Left colon (tissue), 2 donors: ENCODE data around the gene WDR86. TPM values are rescaled to one million over a fixed set of nuclear protein-coding genes. Genes with fewer than 3 reads are reported as not detected.

Experiments used
- ATAC-seq: fragments of 200-7000 bp; cut with Tn5 transposase; one replicate; pipeline ENCODE4 v1.9.1; 2020; ENCODE audit warnings: mild to moderate bottlenecking, moderate library complexity
- DNase-seq, 2 donors: peaks; one replicate each; pipeline ENCODE4 v3.0.0-alpha.2; 2020
- intact Hi-C, 2 donors: fragments of 100-400 bp; cut with DNase I in 1 of 2; cut with micrococcal nuclease in 1 of 2; formaldehyde crosslinking; loops; one replicate each; pipeline versions ENCODE4 v1.11.2 to v1.14.0; 2022; cut with DNase I, micrococcal nuclease
- total RNA-seq, 2 donors: library from RNA; stranded (reverse); fragmentation: NEBNext Ultra II Directional; extraction: Animal tissue kit (Norgen Biotek cat#: 25700); gene quantifications; one replicate each; pipeline ENCODE4 v1.2.1, GENCODE V29; 2021
- donor health status: DM: no; HTN: no; CAD: no.
- donor health status: DM: yes; HTN: yes; CAD: no.

WDR86 gene
- total RNA-seq, 2 donors from 2014 or later: 0.85 to 2.8 TPM

DNA sequence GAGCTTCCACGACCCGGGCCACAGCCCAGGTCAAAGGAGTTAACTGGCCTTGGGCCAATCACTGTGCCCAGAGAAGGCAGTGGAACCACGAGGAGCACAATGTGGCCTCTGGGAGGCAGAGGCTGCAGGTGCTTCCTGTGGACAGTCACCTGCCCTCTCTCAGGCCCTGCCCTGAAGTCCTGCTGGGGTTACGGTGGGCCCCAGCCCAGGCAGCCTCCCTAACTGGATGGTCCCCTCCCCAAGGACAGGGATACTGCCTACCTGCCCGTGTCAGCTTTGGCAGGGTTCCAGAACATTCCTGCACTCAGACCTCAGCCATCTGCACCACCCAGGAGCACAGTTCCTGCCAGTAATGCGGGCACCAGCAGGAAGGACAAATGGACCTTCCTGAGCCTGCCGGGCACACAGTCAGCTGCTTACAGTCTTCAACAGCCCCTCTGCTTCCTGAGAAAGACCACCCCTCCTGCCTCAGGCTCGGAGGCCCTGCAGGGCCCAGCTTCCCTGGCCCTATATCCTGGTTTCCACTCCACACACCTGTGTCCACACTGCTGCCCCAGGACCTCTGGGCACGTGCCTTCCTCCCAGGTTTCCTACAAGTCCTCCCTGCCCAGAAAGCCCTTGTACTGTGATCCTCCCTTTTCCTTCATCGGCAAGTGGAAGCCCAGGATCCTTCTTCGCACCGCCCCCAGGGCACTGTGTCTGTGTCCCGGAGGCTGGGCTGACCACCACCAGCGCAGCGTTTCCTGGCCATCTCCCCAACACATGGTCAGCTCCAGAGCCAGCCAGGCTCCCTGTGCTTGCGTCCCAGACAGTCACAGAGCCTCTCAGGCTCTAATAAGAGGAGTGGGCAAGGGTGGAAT, 23.3 kb downstream of the WDR86 start:
- peak; percentile 33 for ATAC-seq
- intact Hi-C loops: no loop called here
- no peak for DNase-seq

- intact Hi-C loops: no loop called here
- DNase-seq: no peak
Observed at GRCh38 chr7:151385626-151386300, 24.1 kb downstream of the WDR86 start.

DNA sequence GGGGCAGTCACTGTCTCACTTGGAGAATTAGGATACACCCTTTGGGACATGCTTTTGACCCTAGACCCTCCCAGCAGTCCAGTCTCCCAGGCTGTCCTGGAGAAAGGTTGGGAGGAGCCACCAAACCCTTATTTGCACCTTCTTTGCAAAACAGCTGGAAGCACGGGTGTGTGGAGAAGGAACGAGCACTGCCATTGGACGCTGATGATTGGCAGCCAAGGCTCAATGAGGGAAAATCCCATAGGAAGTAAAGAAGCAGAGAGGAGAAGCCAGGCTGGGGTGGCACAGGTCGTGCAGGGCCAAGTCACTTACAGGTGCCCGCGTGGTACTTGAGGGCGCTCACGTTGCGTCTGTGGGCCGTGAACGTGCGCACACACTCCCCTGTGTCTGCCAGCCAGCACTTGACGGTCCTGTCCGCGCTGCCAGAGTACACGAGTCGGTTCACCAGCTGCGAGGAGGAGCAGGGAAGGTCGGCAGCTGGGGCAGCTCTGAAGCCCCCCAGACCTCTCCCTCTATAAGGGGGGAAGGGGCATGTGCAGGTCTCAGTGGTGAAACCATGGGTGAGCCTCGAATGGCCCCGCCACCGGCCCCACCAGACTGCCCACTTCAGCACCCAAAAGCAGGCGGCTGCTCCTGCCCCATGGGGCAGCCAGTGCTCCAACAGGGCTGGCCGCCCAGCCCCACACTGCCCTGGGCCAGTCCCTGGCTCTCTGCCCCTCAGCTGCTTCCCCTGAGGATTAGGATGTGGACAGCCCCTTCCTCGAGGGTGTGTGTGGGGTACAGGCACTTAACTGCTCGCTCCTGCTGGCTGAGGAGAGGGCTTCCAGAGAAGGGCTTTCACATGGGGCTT, 24.8 kb downstream of the WDR86 start:
- no peak for DNase-seq
- intact Hi-C loops: no loop called here
- no peak for ATAC-seq

More at GRCh38 chr7:151385626-151386300, 24.1 kb downstream of the WDR86 start:
- no peak for ATAC-seq

GRCh38 chr7:151384352-151384697, 25.5 kb downstream of the WDR86 start:
- intact Hi-C loops: no loop called here
- DNase-seq (no peak), ATAC-seq (no peak)

GRCh38 chr7:151383638-151384351, 26.0 kb downstream of the WDR86 start:
- ATAC-seq: no peak
- intact Hi-C loops: no loop called here
- no peak for DNase-seq

DNA sequence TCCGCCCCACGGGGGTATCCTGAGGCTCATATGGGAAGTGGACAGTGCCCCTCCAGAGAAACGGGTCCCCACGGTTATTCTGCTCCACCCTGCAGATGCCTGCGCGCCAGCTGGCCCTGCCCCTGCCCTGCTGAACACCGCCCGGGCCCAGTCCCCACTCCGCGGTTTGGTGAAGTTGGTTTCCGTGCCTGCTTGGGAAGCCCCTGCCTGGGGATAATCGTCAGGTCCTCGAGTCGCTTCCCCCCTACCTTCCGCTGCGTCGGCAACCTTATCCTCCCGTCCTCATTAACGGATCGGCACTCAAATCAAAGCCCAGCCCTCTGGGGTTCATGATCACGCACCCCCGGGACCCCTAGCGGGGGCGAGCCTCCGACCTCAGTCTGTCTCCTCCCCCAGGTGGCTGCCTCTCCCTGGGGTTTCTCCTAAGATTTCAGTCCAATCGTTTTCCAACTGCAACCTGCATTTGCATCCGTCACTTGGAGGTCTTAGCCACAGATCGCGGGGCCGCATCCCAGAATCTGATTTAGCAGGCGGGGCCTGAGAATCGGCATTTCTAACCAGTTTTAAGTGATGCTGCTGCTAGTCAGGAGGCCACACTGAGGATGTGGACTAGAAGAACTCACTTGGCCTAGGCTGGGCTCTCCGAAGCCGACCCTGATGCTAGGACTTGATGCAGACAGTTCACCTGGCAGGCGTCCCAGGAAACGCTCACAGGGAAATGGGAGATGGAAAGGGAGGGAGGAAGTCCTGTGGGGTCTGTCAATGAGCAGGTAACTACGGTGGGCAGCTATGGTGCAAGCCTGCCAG, 27.6 kb downstream of the WDR86 start:
- DNase-seq (no peak), ATAC-seq (peak; percentile 6)
- intact Hi-C loops: no loop called here

DNA sequence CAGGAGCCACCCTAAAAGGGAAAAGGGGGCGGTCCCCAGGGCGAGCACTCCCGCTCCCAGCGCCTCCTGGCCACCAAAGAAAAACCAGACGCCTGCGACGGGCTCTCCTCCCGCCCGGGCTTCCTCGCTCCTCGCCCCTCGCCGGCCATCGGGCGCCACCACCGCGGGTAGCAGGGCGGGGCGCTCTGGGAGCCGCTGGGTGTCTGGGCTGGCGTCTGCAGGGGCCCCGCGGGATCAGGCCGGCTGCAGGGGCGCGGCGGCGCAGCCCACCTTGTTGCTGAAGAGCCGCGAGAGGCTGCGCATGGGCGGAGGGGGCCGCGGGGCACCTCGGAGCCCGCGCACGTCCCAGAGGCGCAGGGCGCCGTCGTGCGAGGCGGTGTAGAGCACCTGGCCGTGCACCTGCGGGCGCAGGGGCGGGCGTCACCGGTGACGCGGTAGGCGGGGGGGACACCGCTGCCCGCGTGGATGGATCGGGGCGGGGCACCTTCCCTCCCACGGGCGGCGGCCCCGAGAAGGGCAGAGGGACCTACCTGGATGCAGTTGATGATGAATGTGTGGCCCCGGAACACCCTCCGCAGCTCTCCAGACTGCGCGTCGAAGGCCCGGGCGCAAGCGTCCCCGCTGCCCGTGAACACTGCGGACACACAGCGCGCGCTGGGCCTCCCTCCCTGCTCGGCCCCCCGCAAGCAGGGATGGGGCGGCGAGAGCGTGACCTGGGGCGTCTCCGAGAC, 28.3 kb downstream of the WDR86 start:
- no peak for DNase-seq
- intact Hi-C loops: no loop called here
- peak; percentile 54 for ATAC-seq

DNA sequence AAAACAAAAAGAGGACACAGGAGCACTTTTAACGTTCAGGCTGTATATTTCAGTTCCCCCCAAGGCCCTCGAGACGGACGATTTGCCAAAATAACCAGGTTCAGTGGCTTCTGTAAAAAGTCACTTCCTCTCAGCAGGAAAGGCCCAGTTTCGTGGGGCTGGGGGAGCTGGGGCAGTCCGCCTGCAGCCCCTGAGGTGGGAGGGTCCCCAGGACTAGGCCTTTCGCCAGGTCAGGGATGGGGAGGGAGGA, 28.8 kb downstream of the WDR86 start:
- intact Hi-C loops: no loop called here
- DNase-seq (no peak), ATAC-seq (no peak)

GRCh38 chr7:151380199-151381097, 29.4 kb downstream of the WDR86 start:
- ATAC-seq (peak; percentile 15), DNase-seq (no peak)
- intact Hi-C loops: no loop called here

DNA sequence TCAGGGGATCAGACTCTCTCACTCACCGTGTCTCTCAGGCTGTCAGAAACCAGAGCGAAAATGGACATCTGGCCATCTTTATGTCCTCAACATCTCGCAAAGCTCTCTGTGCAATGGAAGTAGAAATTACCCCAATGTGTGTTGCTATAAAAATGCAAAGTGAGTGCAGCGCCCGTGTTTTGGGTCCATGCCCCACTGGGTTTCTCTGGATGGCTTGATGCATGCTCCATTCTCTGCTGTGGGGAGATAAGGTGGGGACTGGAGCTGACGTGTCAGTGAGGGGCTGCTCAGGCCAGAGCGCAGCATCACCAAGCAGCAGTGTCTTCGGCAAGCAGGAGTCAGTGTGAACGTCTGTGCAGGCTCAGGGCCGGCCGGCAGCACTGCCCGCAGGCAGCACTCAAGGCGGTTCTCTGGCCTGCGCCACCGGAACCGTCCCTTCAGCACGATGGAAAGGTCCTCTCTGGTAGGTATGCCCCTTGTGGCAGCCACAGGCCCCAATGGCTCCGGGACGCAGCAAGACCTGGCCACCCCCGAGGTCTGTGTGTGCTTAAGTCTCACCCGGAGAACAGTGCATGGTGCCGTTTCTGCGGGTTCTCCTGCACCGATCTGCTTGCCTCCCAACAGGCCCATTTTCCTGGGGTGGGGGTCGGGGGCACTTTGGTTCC, 30.2 kb downstream of the WDR86 start:
- ATAC-seq: peak; percentile 10

GRCh38 chr7:151379193-151379520, 30.7 kb downstream of the WDR86 start:
- ATAC-seq (no peak), DNase-seq (no peak)
- intact Hi-C loops: no loop called here

More for the DNA sequence above, 30.2 kb downstream of the WDR86 start:
- no peak for DNase-seq
- intact Hi-C loops: no loop called here

GRCh38 chr7:151378496-151379192, 31.2 kb downstream of the WDR86 start:
- ATAC-seq (no peak), DNase-seq (no peak)
- intact Hi-C loops: no loop called here

DNA sequence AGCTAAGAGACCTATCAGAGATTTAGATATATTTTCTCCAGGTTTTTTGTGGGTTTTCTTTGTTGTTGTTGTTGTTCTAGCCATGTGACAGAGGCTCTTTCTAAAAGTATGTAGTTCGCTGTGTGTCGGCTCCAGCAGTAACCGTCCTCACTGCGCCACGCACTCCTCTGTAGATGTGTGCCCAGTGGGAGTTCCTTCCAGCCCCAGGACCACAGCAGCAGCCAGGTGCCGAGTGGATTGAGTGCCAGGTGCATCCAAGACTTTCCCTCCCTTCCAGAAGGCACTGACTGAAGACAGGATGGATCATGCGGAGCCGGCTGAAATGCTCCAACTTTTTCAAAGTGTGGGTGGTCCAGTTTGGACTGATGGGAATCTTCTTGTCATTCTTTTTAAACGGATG, 31.8 kb downstream of the WDR86 start:
- no peak for ATAC-seq
- intact Hi-C loops: no loop called here
- no peak for DNase-seq

DNA sequence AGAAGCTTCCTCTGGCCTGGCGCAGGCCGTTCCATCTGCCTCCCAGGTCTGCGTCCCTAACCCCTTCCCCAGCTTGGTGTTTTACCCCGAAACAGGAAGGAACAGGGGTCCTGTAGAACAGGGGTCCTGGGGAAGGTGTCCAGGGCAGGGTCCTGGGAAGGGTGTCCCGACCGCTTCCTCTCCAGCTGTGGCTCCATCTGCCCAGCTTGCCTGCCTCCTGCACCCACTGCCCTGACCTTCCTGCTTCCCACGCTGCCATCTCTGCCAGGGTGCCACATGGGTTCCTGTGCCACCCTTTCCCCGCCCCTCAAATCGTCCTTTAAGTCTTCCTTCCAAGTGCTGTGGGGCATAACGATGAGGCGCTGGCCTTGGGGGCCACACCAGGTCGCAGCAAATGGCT, 32.4 kb downstream of the WDR86 start:
- no peak for DNase-seq
- ATAC-seq: no peak
- intact Hi-C loops: no loop called here

DNA sequence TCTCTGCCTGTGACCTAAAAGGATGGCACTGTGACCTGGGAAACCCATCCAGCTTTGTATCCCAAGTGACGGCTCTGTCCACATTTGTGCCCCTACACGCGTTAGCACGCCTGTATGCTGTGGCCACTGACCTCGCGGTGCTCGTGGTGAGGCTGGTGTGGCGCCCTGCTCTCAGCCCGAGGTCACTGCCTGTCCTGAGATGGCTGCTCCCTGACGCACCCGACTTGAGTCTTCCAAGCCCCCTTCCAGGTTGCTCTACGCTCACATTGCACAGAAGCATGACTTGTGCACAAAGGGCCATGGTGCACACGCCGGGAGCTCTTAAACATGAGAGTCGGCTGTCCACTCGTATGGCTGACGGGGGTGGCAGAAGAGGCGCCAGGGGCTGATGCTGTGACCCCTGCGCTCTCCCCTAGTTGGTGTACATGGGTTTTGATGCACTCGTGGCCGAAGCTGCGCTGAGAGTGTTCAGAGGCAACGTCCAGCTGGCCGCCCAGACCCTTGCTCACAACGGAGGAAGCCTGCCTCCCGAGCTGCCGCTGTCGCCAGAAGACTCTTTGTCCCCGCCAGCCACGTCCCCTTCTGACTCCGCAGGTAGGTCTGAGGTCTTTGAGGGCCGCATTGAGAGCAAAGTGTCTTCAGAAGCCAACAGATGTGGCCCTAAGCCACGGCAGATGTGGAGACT, 33.5 kb downstream of the WDR86 start:
- ATAC-seq: no peak
- no peak for DNase-seq
- intact Hi-C loops: no loop called here
